GM18517 (cell line): Measurements from ENCODE around the gene STXBP5L.
"Not testable (repeated sequence)": the region's sequence is repeated elsewhere in the genome, so short reads cannot be mapped to it uniquely, and the experiment has no call there.

ENCODE experiments used
- ATAC-seq: cut with Tn5 transposase; IDR thresholded peaks from one replicate; pipeline ENCODE4 v1.9.1; 2021; ENCODE audit warnings: mild to moderate bottlenecking, moderate library complexity; ENCODE audit not compliant: unreplicated experiment

Gene STXBP5L

GRCh38 chr3:120908030-120908794 is at the start of gene STXBP5L:
TSS of gene STXBP5L (plus strand) at chr3:120908205. CDS start at chr3:120909579, 1,374 bp downstream.
- peak; percentile 84 for ATAC-seq

- no peak for ATAC-seq
These were observed 49.5 kb upstream of the STXBP5L start for GRCh38 chr3:120858521-120858920.

GRCh38 chr3:120864541-120864940 is 43.5 kb upstream of the STXBP5L start:
- no peak for ATAC-seq

GRCh38 chr3:120875507-120875906 is 32.5 kb upstream of the STXBP5L start:
- no peak for ATAC-seq

GRCh38 chr3:120875989-120876388 is 32.0 kb upstream of the STXBP5L start:
- no peak for ATAC-seq

- ATAC-seq: no peak
These were observed 28.6 kb upstream of the STXBP5L start for GRCh38 chr3:120879411-120879810.

- ATAC-seq: no peak
These were observed 15.1 kb upstream of the STXBP5L start for GRCh38 chr3:120892921-120893320.

GRCh38 chr3:120894316-120895057 is 13.5 kb upstream of the STXBP5L start:
- no peak for ATAC-seq

- not testable (repeated sequence) for ATAC-seq
These were observed 6.3 kb upstream of the STXBP5L start for GRCh38 chr3:120901716-120902115.

- ATAC-seq: no peak
These were observed 4.8 kb upstream of the STXBP5L start for GRCh38 chr3:120903221-120903620.

- ATAC-seq: peak; percentile 23
These were observed 361 bp upstream of the STXBP5L start for GRCh38 chr3:120907659-120908029.

- ATAC-seq: no peak
These were observed 993 bp downstream of the STXBP5L start for GRCh38 chr3:120908795-120909601.

- no peak for ATAC-seq
These were observed 1.5 kb downstream of the STXBP5L start for GRCh38 chr3:120909602-120909878.

GRCh38 chr3:120926146-120926545 is 18.1 kb downstream of the STXBP5L start:
- no peak for ATAC-seq

- no peak for ATAC-seq
These were observed 21.0 kb downstream of the STXBP5L start for GRCh38 chr3:120928991-120929390.

- no peak for ATAC-seq
These were observed 23.6 kb downstream of the STXBP5L start for GRCh38 chr3:120931593-120931992.

- ATAC-seq: no peak
These were observed 48.1 kb downstream of the STXBP5L start for GRCh38 chr3:120956143-120956542.

- ATAC-seq: no peak
These were observed 74.8 kb downstream of the STXBP5L start for GRCh38 chr3:120982608-120983320.

GRCh38 chr3:120983321-120983665 is 75.3 kb downstream of the STXBP5L start:
- ATAC-seq: no peak

- ATAC-seq: no peak
These were observed 75.8 kb downstream of the STXBP5L start for GRCh38 chr3:120983841-120984240.

GRCh38 chr3:120985242-120985641 is 77.2 kb downstream of the STXBP5L start:
- no peak for ATAC-seq
